Panc1 (cell line): Measurements from ENCODE around the gene ATP10A. TPM values are rescaled to one million over a fixed set of nuclear protein-coding genes. Genes with fewer than 3 reads are reported as not detected.

Experiments used
- ATAC-seq: fragments of 200-7000 bp; cut with Tn5 transposase; 2 replicates; pipeline ENCODE4 v1.9.1; 2020; ENCODE audit warnings: mild to moderate bottlenecking, moderate library complexity
- BruUV-seq: library from RNA; stranded (reverse); fragments of 400-500 nt; replicated peaks from 2 replicates; lab custom pipeline; 2021; lab: Mats Ljungman, UMichigan
- CTCF ChIA-PET: fragments of 300-600 bp; sonication (Branson Sonifier 250); formaldehyde crosslinking; loops from one replicate; lab custom pipeline; 2022; ENCODE audit warnings: antibody characterized with exemption; lab: Charles Lee
- POLR2A ChIA-PET: fragments of 300-600 bp; sonication (Branson Sonifier 250); formaldehyde crosslinking; loops from one replicate; lab custom pipeline; 2022; ENCODE audit warnings: antibody characterized with exemption; lab: Charles Lee
- DNase-seq: peaks from one replicate; pipeline ENCODE4 v3.0.0-alpha.2; 2010; ENCODE audit warnings: low read depth, low spot score
- H3K27ac ChIP-seq: 2 replicates; pipeline ENCODE4 v1.5.1; 2011; ENCODE audit warnings: mild to moderate bottlenecking, low read length, inconsistent platforms
- H3K27me3 ChIP-seq: fragments of 200-500 bp; sonication (Bioruptor generic); 2 replicates; pipeline ENCODE4 v1.6.0; 2014; ENCODE audit warnings: low read length, inconsistent platforms; ENCODE audit not compliant: control insufficient read depth, insufficient read depth
- H3K36me3 ChIP-seq: fragments of 200-500 bp; sonication (Bioruptor generic); 2 replicates; pipeline ENCODE4 v1.5.1; 2014; ENCODE audit warnings: inconsistent platforms, mild to moderate bottlenecking, low read length, moderate library complexity; ENCODE audit not compliant: control insufficient read depth, insufficient read depth
- H3K4me1 ChIP-seq: 2 replicates; pipeline ENCODE4 v1.5.1; 2011; ENCODE audit warnings: inconsistent platforms, mild to moderate bottlenecking, low read length, moderate library complexity; ENCODE audit not compliant: control insufficient read depth, insufficient read depth
- H3K4me3 ChIP-seq, 2 experiments: 2 replicates each; pipeline ENCODE4 v1.5.1; 2011 to 2012; ENCODE audit warnings: low read depth in 2 of 2, low read length in 2 of 2, mild to moderate bottlenecking in 2 of 2, inconsistent platforms in 1 of 2, moderate library complexity in 1 of 2
- H3K9me3 ChIP-seq: fragments of 200-500 bp; sonication (Bioruptor generic); 2 replicates; pipeline ENCODE4 v1.5.1; 2014; ENCODE audit warnings: low read depth, mild to moderate bottlenecking, inconsistent platforms, low read length, moderate library complexity; ENCODE audit not compliant: control insufficient read depth, insufficient read depth
- POLR2AphosphoS5 ChIP-seq: IDR thresholded peaks from 2 replicates; pipeline ENCODE4 v1.6.1; 2012; ENCODE audit warnings: mild to moderate bottlenecking, low read depth, low read length, moderate library complexity
- SIN3A ChIP-seq: IDR thresholded peaks from 2 replicates; pipeline ENCODE4 v1.6.1; 2012; ENCODE audit warnings: low read depth, mild to moderate bottlenecking, low read length, moderate library complexity, borderline replicate concordance; ENCODE audit not compliant: insufficient read depth
- TCF7L2 ChIP-seq: IDR thresholded peaks from 2 replicates; pipeline ENCODE4 v1.6.1; 2011; ENCODE audit warnings: mild to moderate bottlenecking, low read depth, low read length, inconsistent platforms
- in situ Hi-C: cut with HindIII; loops from 2 replicates; pipeline ENCODE4 v1.10.0; 2016; ENCODE audit warnings: low sequenced_read_pairs, low pct_unique_long_range_greater_than_20kb
- intact Hi-C: fragments of 100-400 bp; cut with micrococcal nuclease; formaldehyde crosslinking; loops from one replicate; pipeline ENCODE4 v1.10.0; 2022; ENCODE audit not compliant: unreplicated experiment
- total RNA-seq: library from RNA; stranded (reverse); gene quantifications from one replicate; pipeline ENCODE4 v1.2.1, GENCODE V29; 2021; ENCODE audit not compliant: unreplicated experiment
- TF ChIP-seq, protein P1 (sequence below), 2 experiments: IDR thresholded peaks; 2 replicates each; pipeline ENCODE4 v1.6.1; 2011 to 2012; ENCODE audit warnings: low read depth in 2 of 2, control low read depth in 1 of 2, low read length in 1 of 2, mild to moderate bottlenecking in 1 of 2, moderate library complexity in 1 of 2; ENCODE audit not compliant: insufficient read depth in 1 of 2
- TF ChIP-seq, protein P2 (sequence below): fragments of 450-650 bp; IDR thresholded peaks from 2 replicates; pipeline ENCODE4 v1.5.1; 2017; ENCODE audit warnings: mild to moderate bottlenecking

ATP10A gene
- total RNA-seq, 1 experiment from 2014 or later = 0.31 TPM

DNA sequence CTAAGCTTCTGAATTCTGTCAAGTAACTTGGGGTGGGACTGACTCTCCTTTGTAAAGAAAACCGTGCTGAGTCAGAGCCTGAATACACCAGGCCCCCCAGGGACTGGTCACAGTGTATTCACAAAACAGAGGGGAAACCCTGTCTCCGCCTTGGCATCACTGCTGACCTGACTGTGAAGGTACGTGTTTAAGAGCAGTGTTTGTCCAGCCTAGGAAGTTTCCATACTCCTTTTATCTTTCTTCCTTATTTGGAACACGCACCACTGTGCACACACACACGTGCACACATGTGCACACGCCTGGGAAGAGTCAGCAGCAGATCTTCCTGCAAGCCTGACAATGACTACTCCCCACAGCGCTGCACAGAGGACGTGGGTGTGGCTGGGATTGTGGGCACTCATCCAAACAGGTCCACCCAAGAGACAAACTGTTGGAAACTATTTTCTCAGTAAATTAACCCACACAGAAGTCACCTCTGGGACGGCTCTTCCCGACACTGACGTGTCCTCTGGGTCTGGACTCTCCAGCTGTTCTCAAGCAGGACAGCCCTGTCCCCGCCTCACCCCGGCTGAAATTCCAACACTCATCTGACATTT, 87.7 kb downstream of the ATP10A start:
- ATAC-seq (no peak), DNase-seq (no peak)
- H3K27ac ChIP-seq = no peak overlapping the region
- TF ChIP-seq, protein P1, sequence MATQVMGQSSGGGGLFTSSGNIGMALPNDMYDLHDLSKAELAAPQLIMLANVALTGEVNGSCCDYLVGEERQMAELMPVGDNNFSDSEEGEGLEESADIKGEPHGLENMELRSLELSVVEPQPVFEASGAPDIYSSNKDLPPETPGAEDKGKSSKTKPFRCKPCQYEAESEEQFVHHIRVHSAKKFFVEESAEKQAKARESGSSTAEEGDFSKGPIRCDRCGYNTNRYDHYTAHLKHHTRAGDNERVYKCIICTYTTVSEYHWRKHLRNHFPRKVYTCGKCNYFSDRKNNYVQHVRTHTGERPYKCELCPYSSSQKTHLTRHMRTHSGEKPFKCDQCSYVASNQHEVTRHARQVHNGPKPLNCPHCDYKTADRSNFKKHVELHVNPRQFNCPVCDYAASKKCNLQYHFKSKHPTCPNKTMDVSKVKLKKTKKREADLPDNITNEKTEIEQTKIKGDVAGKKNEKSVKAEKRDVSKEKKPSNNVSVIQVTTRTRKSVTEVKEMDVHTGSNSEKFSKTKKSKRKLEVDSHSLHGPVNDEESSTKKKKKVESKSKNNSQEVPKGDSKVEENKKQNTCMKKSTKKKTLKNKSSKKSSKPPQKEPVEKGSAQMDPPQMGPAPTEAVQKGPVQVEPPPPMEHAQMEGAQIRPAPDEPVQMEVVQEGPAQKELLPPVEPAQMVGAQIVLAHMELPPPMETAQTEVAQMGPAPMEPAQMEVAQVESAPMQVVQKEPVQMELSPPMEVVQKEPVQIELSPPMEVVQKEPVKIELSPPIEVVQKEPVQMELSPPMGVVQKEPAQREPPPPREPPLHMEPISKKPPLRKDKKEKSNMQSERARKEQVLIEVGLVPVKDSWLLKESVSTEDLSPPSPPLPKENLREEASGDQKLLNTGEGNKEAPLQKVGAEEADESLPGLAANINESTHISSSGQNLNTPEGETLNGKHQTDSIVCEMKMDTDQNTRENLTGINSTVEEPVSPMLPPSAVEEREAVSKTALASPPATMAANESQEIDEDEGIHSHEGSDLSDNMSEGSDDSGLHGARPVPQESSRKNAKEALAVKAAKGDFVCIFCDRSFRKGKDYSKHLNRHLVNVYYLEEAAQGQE (IDR thresholded peaks at IDR 0.05; ENCODE audit: insufficient read depth in 1 of 2, low read depth in 2 of 2, low read length in 1 of 2) = no peak
- TF ChIP-seq, protein P2, sequence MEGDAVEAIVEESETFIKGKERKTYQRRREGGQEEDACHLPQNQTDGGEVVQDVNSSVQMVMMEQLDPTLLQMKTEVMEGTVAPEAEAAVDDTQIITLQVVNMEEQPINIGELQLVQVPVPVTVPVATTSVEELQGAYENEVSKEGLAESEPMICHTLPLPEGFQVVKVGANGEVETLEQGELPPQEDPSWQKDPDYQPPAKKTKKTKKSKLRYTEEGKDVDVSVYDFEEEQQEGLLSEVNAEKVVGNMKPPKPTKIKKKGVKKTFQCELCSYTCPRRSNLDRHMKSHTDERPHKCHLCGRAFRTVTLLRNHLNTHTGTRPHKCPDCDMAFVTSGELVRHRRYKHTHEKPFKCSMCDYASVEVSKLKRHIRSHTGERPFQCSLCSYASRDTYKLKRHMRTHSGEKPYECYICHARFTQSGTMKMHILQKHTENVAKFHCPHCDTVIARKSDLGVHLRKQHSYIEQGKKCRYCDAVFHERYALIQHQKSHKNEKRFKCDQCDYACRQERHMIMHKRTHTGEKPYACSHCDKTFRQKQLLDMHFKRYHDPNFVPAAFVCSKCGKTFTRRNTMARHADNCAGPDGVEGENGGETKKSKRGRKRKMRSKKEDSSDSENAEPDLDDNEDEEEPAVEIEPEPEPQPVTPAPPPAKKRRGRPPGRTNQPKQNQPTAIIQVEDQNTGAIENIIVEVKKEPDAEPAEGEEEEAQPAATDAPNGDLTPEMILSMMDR = no peak
- TF ChIP-seq TCF7L2 (no peak), POLR2AphosphoS5 (no peak), SIN3A (no peak)
- no peaks in the 10 kb centered on the region for H3K36me3 ChIP-seq
- no peak overlapping the region for H3K4me3 ChIP-seq
- in situ Hi-C loops = no loop called here
- no peaks in the 10 kb centered on the region for H3K27me3 ChIP-seq
- POLR2A ChIA-PET = interaction anchor here (0.6 kb wide), 1 partner anchor 329 kb away, joined by 4 read pairs; no protein-coding TSS in a partner anchor
- CTCF ChIA-PET = no interaction called here
- BruUV-seq = no TSS peak
- intact Hi-C loops = loop anchor here (10.0 kb wide), 1 partner anchor 61 kb away; no protein-coding TSS in a partner anchor
- no peaks in the 10 kb centered on the region for H3K4me1 ChIP-seq
- no peaks in the 10 kb centered on the region for H3K9me3 ChIP-seq

DNA sequence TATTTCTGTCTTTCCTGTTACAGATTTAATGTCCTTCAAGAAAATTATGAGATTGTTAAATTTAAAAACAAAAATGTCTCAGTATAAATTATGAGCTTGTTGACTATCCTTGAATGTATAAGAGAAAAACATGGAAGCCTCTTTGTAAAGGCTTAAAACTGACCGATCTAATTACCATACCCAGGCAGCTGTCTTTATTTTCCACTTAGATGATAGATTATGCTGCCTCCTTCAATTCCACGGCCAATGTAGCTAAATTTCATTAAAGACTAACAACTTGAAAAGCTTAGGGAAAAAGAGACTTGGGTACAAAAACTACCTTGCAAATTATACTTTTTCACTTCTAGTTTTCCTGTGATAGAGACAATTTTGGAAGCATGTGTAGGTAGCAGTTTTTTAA, 88.3 kb downstream of the ATP10A start:
- in situ Hi-C loops = no loop called here
- no peak for DNase-seq
- no TSS peak for BruUV-seq
- POLR2A ChIA-PET = interaction anchor here (0.6 kb wide), 1 partner anchor 329 kb away, joined by 4 read pairs; no protein-coding TSS in a partner anchor
- no peak overlapping the region for H3K27ac ChIP-seq
- intact Hi-C loops = loop anchor here (10.0 kb wide), 1 partner anchor 60 kb away; no protein-coding TSS in a partner anchor
- H3K36me3 ChIP-seq = no peaks in the 10 kb centered on the region
- no peaks in the 10 kb centered on the region for H3K4me1 ChIP-seq
- no peak for ATAC-seq
- CTCF ChIA-PET = no interaction called here
- TF ChIP-seq TCF7L2 = no peak
- TF ChIP-seq, protein P1 (IDR thresholded peaks at IDR 0.05; ENCODE audit: insufficient read depth in 1 of 2, low read depth in 2 of 2, low read length in 1 of 2) = no peak
- TF ChIP-seq SIN3A = no peak
- TF ChIP-seq, protein P2 = no peak
- TF ChIP-seq POLR2AphosphoS5 = no peak
- H3K27me3 ChIP-seq = no peaks in the 10 kb centered on the region
- no peak overlapping the region for H3K4me3 ChIP-seq
- no peaks in the 10 kb centered on the region for H3K9me3 ChIP-seq
